Liver (tissue), 3 donors: ENCODE measurements around the gene ANKRD10.

ENCODE experiments used
- CTCF ChIP-seq: fragments of 150-350 bp; IDR thresholded peaks from 2 replicates; pipeline ENCODE4 v1.5.1; 2017; ENCODE audit warnings: improper control_type of control experiment, low read depth, low read length; ENCODE audit not compliant: missing input control
- EGR1 ChIP-seq, 2 donors: IDR thresholded peaks; 2 replicates each; pipeline ENCODE4 v1.6.1; 2016 to 2018; ENCODE audit warnings: antibody characterized with exemption in 2 of 2, low read depth in 2 of 2
- HNF4A ChIP-seq, 2 donors: conservative IDR thresholded peaks; 2 replicates each; pipeline ENCODE4 v1.6.1; 2016; ENCODE audit warnings: antibody characterized with exemption in 2 of 2, mild to moderate bottlenecking in 2 of 2
- REST ChIP-seq: IDR thresholded peaks from 2 replicates; pipeline ENCODE4 v1.6.1; 2016; ENCODE audit warnings: antibody characterized with exemption, mild to moderate bottlenecking
- donor health status: healthy.
- donor health status: healthy.

GRCh38 chr13:110957931-110958330, 43.1 kb upstream of the ANKRD10 start:
- no peak for TF ChIP-seq CTCF
- no peak for TF ChIP-seq EGR1 (IDR thresholded peaks at IDR 0.05; ENCODE audit: low read depth in 2 of 2)
- no peak for TF ChIP-seq HNF4A (conservative IDR thresholded peaks at IDR 0.05)
- no peak for TF ChIP-seq REST
